Activated T-cell treated with anti-CD3 and anti-CD28 coated beads, Interleukin-2, amount 50 U/mL, for 24 hours (primary cell): Measurements from ENCODE around the gene ELL.
A peak's percentile ranks its signal among the peaks of the same experiment; 100 is the strongest.
"Not testable (repeated sequence)": the region's sequence is repeated elsewhere in the genome, so short reads cannot be mapped to it uniquely, and the experiment has no call there.

ENCODE experiments used
- DNase-seq: peaks from one replicate; pipeline ENCODE4 v3.0.0-alpha.2; 2020
- H3K27ac Mint-ChIP-seq: 2 replicates; pipeline ENCODE4 v1.8.0; 2020; ENCODE audit warnings: mild to moderate bottlenecking, mixed read lengths
- H3K27me3 Mint-ChIP-seq: 2 replicates; pipeline ENCODE4 v1.8.0; 2020; ENCODE audit warnings: mixed read lengths
- H3K36me3 Mint-ChIP-seq: 2 replicates; pipeline ENCODE4 v1.8.0; 2020; ENCODE audit warnings: low read depth, mixed read lengths
- H3K4me1 Mint-ChIP-seq: 2 replicates; pipeline ENCODE4 v1.8.0; 2020; ENCODE audit warnings: low read depth, mixed read lengths
- H3K4me3 Mint-ChIP-seq: 2 replicates; pipeline ENCODE4 v1.8.0; 2020; ENCODE audit warnings: mild to moderate bottlenecking, moderate library complexity, mixed read lengths
- H3K9me3 Mint-ChIP-seq: 2 replicates; pipeline ENCODE4 v1.8.0; 2020; ENCODE audit warnings: mixed read lengths

Gene ELL

DNA sequence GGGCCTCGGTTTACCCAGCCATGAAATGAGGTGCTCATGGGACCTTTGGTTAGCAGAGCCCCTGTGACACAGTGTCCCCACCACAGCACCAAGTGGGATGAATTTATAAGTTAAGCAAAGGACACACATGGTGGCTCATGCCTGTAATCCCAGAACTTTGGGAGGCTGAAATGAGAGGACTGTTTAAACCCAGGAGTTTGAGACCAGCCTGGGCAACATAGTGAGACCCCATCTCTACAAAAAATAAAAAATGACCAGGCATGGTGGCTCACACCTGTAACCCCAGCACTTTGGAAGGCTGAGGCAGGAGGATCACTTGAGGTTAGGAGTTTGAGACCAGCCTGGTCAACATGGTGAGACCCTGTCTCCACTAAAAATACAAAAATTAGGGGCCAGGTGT lies 18.3 kb upstream of the ELL start:
- not testable (repeated sequence) for H3K27me3 Mint-ChIP-seq, DNase-seq, H3K4me3 Mint-ChIP-seq, H3K9me3 Mint-ChIP-seq
- peak overlapping the region; percentile 47 for H3K27ac Mint-ChIP-seq
- H3K36me3 Mint-ChIP-seq = peaks cover 66% of the 10 kb centered on the region
- H3K4me1 Mint-ChIP-seq = peaks cover 27% of the 10 kb centered on the region

DNA sequence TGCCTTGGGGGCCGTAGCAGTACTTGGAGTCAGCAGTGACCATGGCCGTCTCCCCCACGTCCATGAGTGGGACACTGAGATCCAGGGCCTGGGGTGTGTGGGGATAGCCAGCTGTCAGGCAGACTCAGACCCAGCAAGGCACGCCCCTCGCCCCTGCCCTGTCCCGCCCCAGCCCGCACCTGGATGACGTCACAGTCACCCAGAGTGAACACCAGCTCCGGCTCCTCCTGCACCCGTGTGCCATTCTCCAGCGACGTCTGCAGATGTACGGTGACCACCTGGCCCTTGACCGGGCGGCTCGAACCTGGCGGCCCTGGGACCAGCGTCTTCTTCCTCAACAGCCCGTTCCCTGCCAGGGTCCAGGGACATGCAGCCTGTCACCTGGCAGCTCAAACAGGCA lies 17.5 kb upstream of the ELL start:
- no peak for DNase-seq
- Mint-ChIP-seq H3K9me3 (no peaks in the 10 kb centered on the region), H3K27me3 (no peaks in the 10 kb centered on the region), H3K36me3 (peaks cover 70% of the 10 kb centered on the region), H3K4me3 (no peak overlapping the region), H3K27ac (peak overlapping the region; percentile 22), H3K4me1 (peaks cover 25% of the 10 kb centered on the region)

DNA sequence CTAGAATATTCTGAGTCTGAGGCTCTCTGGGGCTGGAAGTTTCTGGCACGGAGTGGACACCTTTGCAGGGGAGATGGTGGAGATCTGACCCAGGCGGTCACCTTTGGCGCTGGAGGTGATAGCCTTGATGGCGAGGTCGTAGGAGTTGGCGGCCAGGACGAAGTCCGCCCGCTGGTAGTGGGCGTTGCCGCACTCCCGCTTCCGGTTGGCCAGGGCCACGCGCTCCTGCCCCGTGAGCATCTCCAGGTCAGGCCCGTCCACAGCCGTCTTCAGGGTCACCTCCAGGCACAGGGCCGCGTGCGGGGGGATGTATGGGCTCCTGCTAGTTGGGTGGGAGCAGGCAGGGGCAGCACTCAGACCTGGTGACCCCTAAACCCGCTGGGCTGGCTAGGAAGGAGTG lies 16.2 kb upstream of the ELL start:
- no peak for DNase-seq
- H3K27me3 Mint-ChIP-seq = no peaks in the 10 kb centered on the region
- no peaks in the 10 kb centered on the region for H3K9me3 Mint-ChIP-seq
- no peak overlapping the region for H3K4me3 Mint-ChIP-seq
- peaks cover 76% of the 10 kb centered on the region for H3K36me3 Mint-ChIP-seq
- H3K4me1 Mint-ChIP-seq = peaks cover 18% of the 10 kb centered on the region
- H3K27ac Mint-ChIP-seq = no peak overlapping the region

DNA sequence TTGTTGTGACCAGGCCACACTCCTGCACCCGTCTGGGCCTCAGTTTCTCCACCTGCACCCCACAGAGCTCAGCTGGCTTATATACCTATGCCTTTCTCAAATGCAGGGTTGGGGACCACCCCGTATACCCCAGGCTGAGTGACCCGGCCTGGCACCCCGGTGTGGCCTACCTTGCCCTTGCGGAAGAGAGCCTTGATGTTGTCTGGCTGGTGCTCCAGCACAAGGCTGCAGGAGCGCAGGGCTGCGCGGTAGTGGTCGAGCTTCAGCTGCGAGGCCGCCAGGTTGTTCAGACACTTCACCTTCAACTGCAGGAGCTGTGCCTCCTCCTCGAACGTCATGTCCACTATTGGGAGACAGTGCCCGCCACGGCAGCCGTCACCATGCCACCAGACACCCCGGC lies 15.6 kb upstream of the ELL start:
- Mint-ChIP-seq H3K27ac (no peak overlapping the region), H3K4me3 (no peak overlapping the region), H3K9me3 (no peaks in the 10 kb centered on the region), H3K27me3 (no peaks in the 10 kb centered on the region), H3K4me1 (peaks cover 15% of the 10 kb centered on the region), H3K36me3 (peaks cover 81% of the 10 kb centered on the region)
- no peak for DNase-seq

DNA sequence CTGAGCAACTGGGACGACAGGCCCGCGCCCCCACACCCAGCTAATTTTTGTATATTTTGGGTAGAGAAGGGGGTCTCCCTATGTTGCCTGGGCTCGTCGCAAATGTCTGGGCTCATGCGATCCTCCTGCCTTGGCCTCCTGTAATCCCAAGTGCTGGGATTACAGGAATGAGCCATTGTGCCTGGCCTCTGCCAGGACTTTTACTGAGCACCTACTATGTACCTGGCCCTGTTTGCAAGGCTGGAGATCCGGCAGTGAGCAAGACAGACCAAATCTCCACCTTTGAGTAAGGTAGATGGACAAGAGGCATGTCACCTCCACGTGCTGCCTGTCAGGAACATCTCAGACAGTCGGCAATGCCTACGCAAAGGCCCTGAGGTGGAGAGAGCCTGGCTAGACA lies 14.6 kb upstream of the ELL start:
- no peak for DNase-seq
- Mint-ChIP-seq H3K4me3 (no peak overlapping the region), H3K4me1 (peaks cover 7% of the 10 kb centered on the region), H3K27me3 (no peaks in the 10 kb centered on the region), H3K36me3 (peaks cover 84% of the 10 kb centered on the region), H3K27ac (peak overlapping the region; percentile 57), H3K9me3 (no peaks in the 10 kb centered on the region)

DNA sequence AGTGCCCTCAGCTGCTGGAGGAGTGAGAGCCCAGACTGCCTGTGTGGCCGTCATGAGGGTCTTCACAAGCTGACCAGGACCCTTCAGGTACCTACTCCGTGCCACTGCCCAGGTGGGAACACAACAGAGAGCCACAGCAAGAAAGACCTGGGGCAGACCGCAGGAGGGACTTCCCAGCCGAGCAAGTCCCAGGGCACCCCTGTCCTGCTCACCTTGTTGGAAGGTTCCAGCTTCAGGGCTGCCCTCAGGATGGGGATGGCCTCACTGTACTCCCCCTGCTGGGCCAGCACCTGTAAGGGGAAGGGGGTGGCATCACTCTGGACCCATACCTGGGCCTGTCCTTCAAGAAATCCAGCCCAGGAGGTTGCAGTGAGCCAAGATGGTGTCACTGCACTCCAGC lies 11.2 kb upstream of the ELL start:
- H3K27me3 Mint-ChIP-seq = no peaks in the 10 kb centered on the region
- H3K27ac Mint-ChIP-seq = no peak overlapping the region
- H3K36me3 Mint-ChIP-seq = peaks cover 55% of the 10 kb centered on the region
- DNase-seq = no peak
- no peaks in the 10 kb centered on the region for H3K4me1 Mint-ChIP-seq
- no peaks in the 10 kb centered on the region for H3K9me3 Mint-ChIP-seq
- no peak overlapping the region for H3K4me3 Mint-ChIP-seq

DNA sequence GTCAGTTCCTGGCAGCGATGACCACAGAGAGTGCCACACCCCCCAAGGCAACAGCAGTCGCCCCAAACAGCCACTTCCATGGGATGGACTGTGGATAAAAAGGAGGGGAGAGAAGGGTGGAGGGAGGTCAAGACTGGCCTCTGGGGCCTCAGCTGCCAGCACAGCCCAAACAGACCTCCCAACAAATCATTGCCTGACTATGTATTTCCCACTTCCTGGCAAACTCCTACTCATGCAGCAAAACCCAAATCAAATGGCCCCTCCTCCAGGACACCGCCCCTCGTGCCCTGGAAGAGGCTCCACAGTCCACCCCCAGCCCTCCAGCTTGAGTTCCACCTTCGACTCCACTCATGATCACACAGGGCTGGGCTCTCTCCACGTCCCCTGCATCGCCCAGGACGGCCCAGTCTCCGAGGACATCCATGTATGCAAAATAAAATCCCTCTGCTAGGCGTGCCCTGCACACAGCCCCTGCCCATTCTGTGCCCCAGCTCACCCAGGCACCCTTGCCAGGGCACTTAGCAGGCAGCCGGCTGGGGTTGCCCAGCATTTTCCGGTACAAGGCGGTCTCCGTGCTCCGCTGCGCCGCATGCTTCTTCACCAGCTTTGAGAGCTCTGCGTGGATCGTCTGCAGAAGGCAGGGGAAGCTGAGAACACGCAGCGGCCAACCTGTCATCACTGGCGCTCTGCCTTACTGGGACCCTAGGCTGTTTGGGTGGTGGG lies 10.5 kb upstream of the ELL start:
- Mint-ChIP-seq H3K4me3 (no peak overlapping the region), H3K36me3 (peaks cover 48% of the 10 kb centered on the region), H3K27ac (no peak overlapping the region), H3K9me3 (no peaks in the 10 kb centered on the region), H3K4me1 (no peaks in the 10 kb centered on the region), H3K27me3 (no peaks in the 10 kb centered on the region)
- no peak for DNase-seq

DNA sequence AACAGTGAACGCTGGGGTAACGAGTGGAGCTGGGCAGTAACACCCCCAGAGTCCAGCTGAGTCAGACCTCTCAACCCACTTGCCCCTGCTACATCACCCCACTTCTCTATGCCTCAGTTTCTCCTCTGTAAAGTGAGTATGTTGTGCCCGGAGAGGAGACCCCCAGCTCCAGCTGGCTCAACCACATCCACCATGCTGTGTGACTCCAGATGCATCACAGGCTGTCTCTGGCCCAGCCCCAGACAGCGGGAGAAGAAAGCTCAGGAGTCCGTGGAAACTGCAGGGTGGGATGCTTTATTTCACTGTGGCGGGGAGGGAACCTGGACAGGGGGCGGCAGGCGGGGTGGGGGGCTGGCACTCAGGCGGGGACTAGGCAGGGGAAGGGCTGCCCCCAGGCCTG lies 9.6 kb upstream of the ELL start:
- no peak for DNase-seq
- Mint-ChIP-seq H3K27me3 (no peaks in the 10 kb centered on the region), H3K4me1 (no peaks in the 10 kb centered on the region), H3K36me3 (peaks cover 40% of the 10 kb centered on the region), H3K9me3 (no peaks in the 10 kb centered on the region), H3K27ac (no peak overlapping the region), H3K4me3 (no peak overlapping the region)

DNA sequence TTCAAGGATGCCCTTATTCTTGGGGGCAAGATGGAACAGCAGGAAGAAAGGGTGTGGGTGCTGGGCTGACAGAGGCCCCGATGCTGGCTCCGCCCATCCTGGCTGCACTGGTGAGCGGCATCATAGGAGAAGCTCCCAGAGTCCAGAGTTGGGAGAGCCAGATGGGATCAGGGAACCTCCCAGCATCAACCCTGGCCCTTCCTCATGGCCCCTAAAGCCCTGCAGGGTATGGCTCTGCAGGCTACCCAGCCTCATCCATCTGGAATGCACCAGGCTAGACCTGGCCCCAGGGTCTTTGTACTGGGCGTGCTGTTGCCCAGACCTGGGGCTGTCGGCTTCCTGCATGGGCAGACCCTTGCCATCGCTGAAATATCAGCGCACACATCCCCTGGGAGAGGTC lies 7.9 kb upstream of the ELL start:
- Mint-ChIP-seq H3K27me3 (no peaks in the 10 kb centered on the region), H3K4me1 (no peaks in the 10 kb centered on the region), H3K27ac (peak overlapping the region; percentile 22), H3K36me3 (peaks cover 26% of the 10 kb centered on the region), H3K4me3 (no peak overlapping the region), H3K9me3 (no peaks in the 10 kb centered on the region)
- no peak for DNase-seq

DNA sequence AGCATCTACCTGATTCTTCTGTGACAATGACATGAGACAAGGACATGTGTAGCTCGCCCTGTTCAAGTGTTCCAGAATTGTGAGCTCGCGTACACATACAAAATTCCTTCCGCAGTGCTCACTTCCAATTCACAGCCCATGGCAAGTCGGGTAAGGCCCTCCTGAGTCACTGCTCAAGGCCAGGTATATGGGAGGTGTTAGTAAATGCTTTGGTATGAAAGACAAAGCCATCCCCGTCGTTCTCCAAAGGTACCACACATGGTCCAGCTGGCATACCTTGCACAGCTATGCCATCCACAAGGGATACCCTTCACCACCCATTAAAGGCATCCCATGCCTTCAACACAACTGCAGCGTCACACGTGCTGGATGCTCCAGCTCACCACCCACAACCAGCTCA lies 4.4 kb upstream of the ELL start:
- Mint-ChIP-seq H3K27ac (peak overlapping the region; percentile 47), H3K4me3 (no peak overlapping the region), H3K4me1 (peaks cover 4% of the 10 kb centered on the region), H3K36me3 (peaks cover 5% of the 10 kb centered on the region), H3K27me3 (no peaks in the 10 kb centered on the region), H3K9me3 (no peaks in the 10 kb centered on the region)
- DNase-seq = no peak

DNA sequence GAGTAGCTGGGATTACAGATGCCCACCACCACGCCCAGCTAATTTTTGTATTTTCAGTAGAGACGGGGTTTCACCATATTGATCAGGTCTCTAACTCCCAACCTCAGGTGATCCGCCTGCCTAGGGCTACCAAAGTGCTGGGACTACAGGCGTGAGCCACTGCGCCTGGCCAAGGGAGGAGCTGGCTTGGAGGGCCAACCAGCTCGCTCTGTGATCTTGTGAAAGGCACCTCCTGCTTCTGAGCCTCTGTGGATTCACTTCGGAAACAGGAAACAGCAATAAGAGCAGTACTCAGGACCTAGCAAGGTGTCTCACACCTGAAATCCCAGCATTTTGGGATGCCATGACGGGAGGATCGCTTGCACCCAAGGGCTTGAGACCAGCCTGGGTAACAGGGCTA lies 2.0 kb upstream of the ELL start:
- no peak overlapping the region for H3K4me3 Mint-ChIP-seq

DNA sequence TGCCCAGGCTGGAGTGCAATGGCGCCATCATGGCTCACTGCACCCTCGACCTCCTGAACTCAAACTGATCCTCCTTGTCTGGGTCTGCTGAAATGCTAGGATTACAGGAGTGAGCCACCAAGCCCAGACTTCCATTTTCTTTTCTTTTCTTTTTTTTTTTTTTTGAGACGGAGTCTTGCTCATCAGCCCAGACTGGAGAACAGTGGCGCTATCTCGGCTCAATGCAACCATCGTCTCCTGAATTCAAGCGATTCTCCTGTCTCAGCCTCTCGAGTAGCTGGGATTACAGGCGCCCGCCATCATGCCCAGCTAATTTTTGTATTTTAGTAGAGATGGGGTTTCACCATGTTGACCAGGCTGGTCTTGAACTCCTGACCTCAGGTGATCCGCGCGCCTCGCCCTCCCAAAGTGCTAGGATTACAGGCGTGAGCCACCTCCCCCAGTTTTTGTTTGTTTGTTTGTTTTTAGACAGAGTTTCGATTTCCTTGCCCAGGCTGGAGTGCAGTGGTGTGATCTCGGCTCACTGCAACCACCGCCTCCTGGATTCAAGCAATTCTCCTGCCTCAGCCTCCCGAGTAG lies 1.1 kb upstream of the ELL start:
- not testable (repeated sequence) for H3K9me3 Mint-ChIP-seq, H3K36me3 Mint-ChIP-seq, DNase-seq, H3K27me3 Mint-ChIP-seq
- peak overlapping the region; percentile 97 for H3K27ac Mint-ChIP-seq
- H3K4me1 Mint-ChIP-seq = peaks cover 15% of the 10 kb centered on the region
- peak overlapping the region; percentile 82 for H3K4me3 Mint-ChIP-seq

More for the DNA sequence above, 2.0 kb upstream of the ELL start:
- H3K27me3 Mint-ChIP-seq = no peaks in the 10 kb centered on the region
- no peak for DNase-seq
- no peaks in the 10 kb centered on the region for H3K9me3 Mint-ChIP-seq
- H3K4me1 Mint-ChIP-seq = peaks cover 13% of the 10 kb centered on the region
- H3K36me3 Mint-ChIP-seq = peaks cover 7% of the 10 kb centered on the region
- H3K27ac Mint-ChIP-seq = peak overlapping the region; percentile 59

DNA sequence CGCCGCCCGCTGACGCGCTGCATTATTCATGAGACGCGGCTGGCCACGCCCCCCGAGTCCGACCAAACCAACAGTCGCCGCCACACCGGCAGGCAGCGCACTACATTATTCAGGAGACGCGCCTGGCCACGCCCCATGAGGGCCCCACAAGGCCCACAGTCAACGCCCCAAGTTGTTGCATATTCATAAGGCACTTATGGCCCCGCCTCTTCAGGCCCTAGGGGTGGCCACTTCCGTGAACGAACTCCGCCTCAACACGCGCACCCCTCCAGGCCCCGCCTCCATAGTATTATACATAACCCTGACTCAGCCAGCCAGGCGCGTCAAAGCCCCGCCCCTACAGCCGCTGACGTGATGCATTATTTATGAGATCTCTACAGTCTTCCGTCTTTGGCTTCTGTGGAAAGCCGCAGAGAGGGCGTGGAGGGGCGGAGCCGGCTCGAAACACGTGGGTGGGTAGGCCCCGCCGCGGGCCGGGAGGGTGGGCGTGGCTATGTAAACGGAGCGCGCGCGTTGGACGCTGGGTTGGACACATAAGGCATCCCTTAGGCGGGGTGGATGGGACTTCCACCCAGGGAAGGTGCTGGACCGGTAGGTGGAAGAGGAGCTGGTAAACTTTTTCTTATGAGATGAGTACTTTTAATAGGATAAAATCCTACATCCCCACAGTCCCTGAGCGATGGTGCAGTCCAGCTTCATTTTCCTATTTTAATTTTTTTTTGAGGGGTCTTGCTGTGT lies 423 bp upstream of the ELL start:
- H3K4me3 Mint-ChIP-seq = peak overlapping the region; percentile 82
- H3K36me3 Mint-ChIP-seq = peaks cover 7% of the 10 kb centered on the region
- no peaks in the 10 kb centered on the region for H3K9me3 Mint-ChIP-seq
- peak; percentile 100 for DNase-seq
- H3K27ac Mint-ChIP-seq = peak overlapping the region; percentile 97
- H3K4me1 Mint-ChIP-seq = peaks cover 16% of the 10 kb centered on the region
- no peaks in the 10 kb centered on the region for H3K27me3 Mint-ChIP-seq

DNA sequence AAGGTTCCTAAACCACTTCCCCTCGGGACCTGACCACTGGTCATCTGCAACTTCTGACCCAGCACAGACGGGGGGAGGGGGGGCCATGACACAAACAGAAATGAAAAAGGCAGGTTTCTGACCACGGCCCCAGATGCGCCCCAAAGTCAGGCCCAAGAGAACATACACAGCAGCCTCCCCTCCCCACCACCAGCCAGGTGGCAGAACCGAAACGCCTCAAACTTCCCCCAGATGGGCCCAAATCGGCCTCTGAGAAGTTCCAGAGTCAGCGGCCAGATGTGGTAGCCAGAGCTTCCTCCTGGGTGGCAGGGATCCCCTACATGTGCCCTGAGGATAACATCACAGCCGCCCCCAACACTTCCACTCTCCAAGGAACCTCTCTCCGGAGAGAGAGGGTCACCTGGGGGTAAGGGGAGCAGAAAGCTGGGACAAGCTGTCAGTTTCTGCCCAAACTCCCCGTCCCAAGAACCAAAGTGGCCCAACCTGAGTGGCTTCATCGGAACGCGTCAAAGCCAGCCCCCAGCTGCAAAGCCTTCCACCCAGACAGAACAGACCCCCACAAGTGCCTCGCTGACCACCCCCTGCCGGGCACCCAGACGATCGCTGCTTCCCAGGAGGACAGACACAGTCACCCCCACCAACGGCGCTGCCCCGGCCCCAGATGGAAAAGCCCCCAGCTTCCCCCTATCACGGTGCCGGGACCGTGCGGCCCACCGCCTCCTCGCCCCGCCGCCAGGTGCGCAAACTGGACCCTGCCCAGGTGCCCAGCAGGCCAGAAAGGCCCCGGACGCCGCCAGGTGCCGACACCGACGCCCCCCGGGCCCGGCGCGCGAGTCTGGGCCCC lies 800 bp downstream of the ELL start:
- peak; percentile 44 for DNase-seq
- H3K27ac Mint-ChIP-seq = peak overlapping the region; percentile 85
- H3K4me3 Mint-ChIP-seq = peak overlapping the region; percentile 82
- H3K36me3 Mint-ChIP-seq = peaks cover 7% of the 10 kb centered on the region
- H3K27me3 Mint-ChIP-seq = no peaks in the 10 kb centered on the region
- peaks cover 25% of the 10 kb centered on the region for H3K4me1 Mint-ChIP-seq
- H3K9me3 Mint-ChIP-seq = no peaks in the 10 kb centered on the region
